ENCODE results near the gene GDPGP1. TPM values are rescaled to one million over a fixed set of nuclear protein-coding genes. Genes with fewer than 3 reads are reported as not detected.

The GDPGP1 gene
- total RNA-seq, 2 experiments from 2014 or later: 7.5 to 8.3 TPM

- DNase-seq (no peak), ATAC-seq (ENCODE audit: poor library complexity) (no peak)
- CTCF ChIA-PET: no interaction called here
- peaks cover 36% of the 10 kb centered on the region for H3K4me1 ChIP-seq (ENCODE audit: insufficient read depth, low read length)
- no peaks in the 10 kb centered on the region for H3K9me3 ChIP-seq (ENCODE audit: control insufficient read depth in 1 of 2, insufficient read depth in 1 of 2, low read length in 2 of 2)
- H3K36me3 ChIP-seq (ENCODE audit: insufficient read depth, low read length): no peaks in the 10 kb centered on the region
- no peaks in the 10 kb centered on the region for H3K36me3 Mint-ChIP-seq (ENCODE audit: low read depth)
- peaks cover 36% of the 10 kb centered on the region for H3K4me1 Mint-ChIP-seq (ENCODE audit: low read depth)
- no peaks in the 10 kb centered on the region for H3K9me3 Mint-ChIP-seq
- no peak overlapping the region for H3K27ac ChIP-seq (ENCODE audit: low read depth in 1 of 2, low read length in 2 of 2)
- H3K27me3 ChIP-seq (ENCODE audit: control insufficient read depth in 1 of 2, insufficient read depth in 2 of 2, low read length in 2 of 2): no peaks in the 10 kb centered on the region
- peak overlapping the region; percentile 36 for H3K27ac Mint-ChIP-seq
- intact Hi-C loops (cut with DNase I, micrococcal nuclease): loop anchor here in 1 of 2 experiments (5.0 kb wide), 1 partner anchor 42 kb away; the partner anchor contains the start of genes CIB1 and GDPGP1
- no peak overlapping the region for H3K4me3 ChIP-seq (ENCODE audit: low read length)
- H3K4me3 Mint-ChIP-seq: no peak overlapping the region
- POLR2A ChIA-PET: no interaction called here
- H3K27me3 Mint-ChIP-seq: no peaks in the 10 kb centered on the region
- TF ChIP-seq CTCF (IDR thresholded peaks at IDR 0.05): no peak
Observed at GRCh38 chr15:90189781-90190467, 44.1 kb upstream of the GDPGP1 start.

GRCh38 chr15:90190606-90191343, 43.2 kb upstream of the GDPGP1 start:
- intact Hi-C loops (cut with DNase I, micrococcal nuclease): loop anchor here in 1 of 2 experiments (5.0 kb wide), 1 partner anchor 42 kb away; the partner anchor contains the start of genes CIB1 and GDPGP1
- ChIA-PET CTCF (interaction anchor here (2.0 kb wide), 1 partner anchor 110 kb away, joined by 5 read pairs; no protein-coding TSS in a partner anchor), POLR2A (interaction anchor here (1.4 to 3.5 kb wide), 3 partner anchors 11 to 75 kb away, joined by 3 to 49 read pairs (median 30); partner anchors contain the start of genes CIB1, GDPGP1 and SEMA4B)
- no peaks in the 10 kb centered on the region for H3K27me3 ChIP-seq (ENCODE audit: control insufficient read depth in 1 of 2, insufficient read depth in 2 of 2, low read length in 2 of 2)
- H3K27ac ChIP-seq (ENCODE audit: low read depth in 1 of 2, low read length in 2 of 2): no peak overlapping the region
- no peaks in the 10 kb centered on the region for H3K9me3 ChIP-seq (ENCODE audit: control insufficient read depth in 1 of 2, insufficient read depth in 1 of 2, low read length in 2 of 2)
- no peak for TF ChIP-seq CTCF (IDR thresholded peaks at IDR 0.05)
- Mint-ChIP-seq H3K4me3 (no peak overlapping the region), H3K9me3 (no peaks in the 10 kb centered on the region), H3K36me3 (ENCODE audit: low read depth) (no peaks in the 10 kb centered on the region), H3K4me1 (ENCODE audit: low read depth) (peaks cover 30% of the 10 kb centered on the region), H3K27me3 (no peaks in the 10 kb centered on the region), H3K27ac (peak overlapping the region; percentile 36)
- no peak overlapping the region for H3K4me3 ChIP-seq (ENCODE audit: low read length)
- no peaks in the 10 kb centered on the region for H3K36me3 ChIP-seq (ENCODE audit: insufficient read depth, low read length)
- DNase-seq (no peak), ATAC-seq (ENCODE audit: poor library complexity) (no peak)
- peaks cover 29% of the 10 kb centered on the region for H3K4me1 ChIP-seq (ENCODE audit: insufficient read depth, low read length)

- intact Hi-C loops (cut with DNase I, micrococcal nuclease): loop anchor here in 1 of 2 experiments (5.0 kb wide), 1 partner anchor 41 kb away; the partner anchor contains the start of genes CIB1 and GDPGP1
- H3K4me1 ChIP-seq (ENCODE audit: insufficient read depth, low read length): peaks cover 29% of the 10 kb centered on the region
- H3K36me3 ChIP-seq (ENCODE audit: insufficient read depth, low read length): no peaks in the 10 kb centered on the region
- Mint-ChIP-seq H3K27ac (peak overlapping the region; percentile 84), H3K4me1 (ENCODE audit: low read depth) (peaks cover 30% of the 10 kb centered on the region), H3K27me3 (no peaks in the 10 kb centered on the region), H3K9me3 (no peaks in the 10 kb centered on the region), H3K4me3 (peak overlapping the region; percentile 72), H3K36me3 (ENCODE audit: low read depth) (no peaks in the 10 kb centered on the region)
- H3K4me3 ChIP-seq (ENCODE audit: low read length): no peak overlapping the region
- H3K9me3 ChIP-seq (ENCODE audit: control insufficient read depth in 1 of 2, insufficient read depth in 1 of 2, low read length in 2 of 2): no peaks in the 10 kb centered on the region
- H3K27me3 ChIP-seq (ENCODE audit: control insufficient read depth in 1 of 2, insufficient read depth in 2 of 2, low read length in 2 of 2): no peaks in the 10 kb centered on the region
- H3K27ac ChIP-seq (ENCODE audit: low read depth in 1 of 2, low read length in 2 of 2): no peak overlapping the region
- ChIA-PET POLR2A (interaction anchor here (0.8 to 3.5 kb wide), 5 partner anchors 10 to 297 kb away, joined by 3 to 49 read pairs (median 3); partner anchors contain the start of genes AP3S2, CIB1, GDPGP1 and SEMA4B), CTCF (interaction anchor here (1.4 to 2.0 kb wide), 2 partner anchors 48 to 109 kb away, joined by 3 to 5 read pairs; no protein-coding TSS in a partner anchor)
- ATAC-seq (ENCODE audit: poor library complexity) (no peak), DNase-seq (no peak)
- no peak for TF ChIP-seq CTCF (IDR thresholded peaks at IDR 0.05)
Observed at GRCh38 chr15:90191344-90191687, 42.7 kb upstream of the GDPGP1 start.
